ENCODE measurements around the gene SOHLH1. TPM values are rescaled to one million over a fixed set of nuclear protein-coding genes. Genes with fewer than 3 reads are reported as not detected.
"Not testable (repeated sequence)": the region's sequence is repeated elsewhere in the genome, so short reads cannot be mapped to it uniquely, and the experiment has no call there.

SOHLH1 gene
- total RNA-seq, 4 donors from 2014 or later: not detected

- no peak overlapping the region for H3K27ac ChIP-seq
- no peaks in the 10 kb centered on the region for H3K36me3 ChIP-seq
- DNase-seq: no peak
- no peaks in the 10 kb centered on the region for H3K4me1 ChIP-seq
- no peaks in the 10 kb centered on the region for H3K9me3 ChIP-seq
- no peak for TF ChIP-seq POLR2A (IDR thresholded peaks at IDR 0.05)
- TF ChIP-seq CTCF (IDR thresholded peaks at IDR 0.05): no peak
- no peaks in the 10 kb centered on the region for H3K27me3 ChIP-seq
- H3K4me3 ChIP-seq: no peak overlapping the region
Measured at GRCh38 chr9:135674977-135675376, 24.3 kb downstream of the SOHLH1 start.

DNA sequence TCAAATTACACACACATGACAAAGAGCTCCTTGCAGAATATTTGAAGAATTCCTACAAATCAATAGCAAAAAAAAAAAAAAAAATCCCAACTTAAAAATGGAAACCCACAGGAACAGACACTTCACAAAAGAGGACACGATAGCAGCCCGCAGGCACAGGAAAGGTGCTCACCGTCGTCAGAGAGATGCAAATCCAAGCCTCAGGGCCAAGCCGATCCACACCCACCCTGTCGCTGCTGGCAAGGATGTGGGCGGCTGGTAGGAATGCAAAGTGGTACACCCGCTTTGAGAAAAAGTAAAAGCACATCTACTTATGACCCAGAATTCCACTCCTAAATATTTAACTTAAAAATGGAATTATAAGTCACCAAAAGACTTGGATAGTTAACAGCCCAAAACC lies 25.3 kb downstream of the SOHLH1 start:
- Histone ChIP-seq H3K9me3 (no peaks in the 10 kb centered on the region), H3K27ac (no peak overlapping the region), H3K36me3 (no peaks in the 10 kb centered on the region), H3K4me3 (no peak overlapping the region), H3K4me1 (no peaks in the 10 kb centered on the region), H3K27me3 (no peaks in the 10 kb centered on the region)
- DNase-seq: no peak
- TF ChIP-seq POLR2A (IDR thresholded peaks at IDR 0.05): no peak
- TF ChIP-seq CTCF (IDR thresholded peaks at IDR 0.05): no peak

GRCh38 chr9:135672786-135673185 lies 26.5 kb downstream of the SOHLH1 start:
- H3K36me3 ChIP-seq, H3K9me3 ChIP-seq, H3K27ac ChIP-seq, H3K4me3 ChIP-seq, H3K4me1 ChIP-seq, DNase-seq, H3K27me3 ChIP-seq: not testable (repeated sequence)

DNA sequence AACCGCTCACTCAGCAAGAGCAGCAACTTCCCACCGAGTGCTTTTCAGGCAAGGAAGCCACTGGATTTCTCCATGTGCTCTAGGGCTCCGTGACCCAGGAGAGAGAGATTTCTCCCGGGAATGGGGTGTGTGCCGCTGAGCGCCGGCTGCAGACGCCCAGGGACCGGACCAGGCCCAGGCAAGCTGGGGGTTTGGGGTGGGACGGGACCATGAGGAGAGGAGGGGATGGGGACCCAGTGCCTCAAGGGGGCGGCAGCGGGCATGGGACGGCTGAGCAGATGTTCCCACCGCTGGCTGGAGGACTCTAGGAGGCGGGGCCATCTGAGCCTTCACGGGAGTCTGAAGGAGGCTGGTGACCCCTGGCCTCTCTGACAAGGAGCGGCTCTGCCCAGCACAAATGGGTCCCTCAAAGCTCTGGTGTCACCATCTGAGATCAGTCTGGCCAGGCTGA lies 27.7 kb downstream of the SOHLH1 start:
- Histone ChIP-seq H3K36me3 (no peaks in the 10 kb centered on the region), H3K9me3 (no peaks in the 10 kb centered on the region), H3K4me1 (no peaks in the 10 kb centered on the region), H3K27me3 (no peaks in the 10 kb centered on the region), H3K27ac (no peak overlapping the region), H3K4me3 (no peak overlapping the region)
- no peak for TF ChIP-seq POLR2A (IDR thresholded peaks at IDR 0.05)
- TF ChIP-seq CTCF (IDR thresholded peaks at IDR 0.05): no peak
- DNase-seq: peak in 1 of 3 donors; percentile 31

DNA sequence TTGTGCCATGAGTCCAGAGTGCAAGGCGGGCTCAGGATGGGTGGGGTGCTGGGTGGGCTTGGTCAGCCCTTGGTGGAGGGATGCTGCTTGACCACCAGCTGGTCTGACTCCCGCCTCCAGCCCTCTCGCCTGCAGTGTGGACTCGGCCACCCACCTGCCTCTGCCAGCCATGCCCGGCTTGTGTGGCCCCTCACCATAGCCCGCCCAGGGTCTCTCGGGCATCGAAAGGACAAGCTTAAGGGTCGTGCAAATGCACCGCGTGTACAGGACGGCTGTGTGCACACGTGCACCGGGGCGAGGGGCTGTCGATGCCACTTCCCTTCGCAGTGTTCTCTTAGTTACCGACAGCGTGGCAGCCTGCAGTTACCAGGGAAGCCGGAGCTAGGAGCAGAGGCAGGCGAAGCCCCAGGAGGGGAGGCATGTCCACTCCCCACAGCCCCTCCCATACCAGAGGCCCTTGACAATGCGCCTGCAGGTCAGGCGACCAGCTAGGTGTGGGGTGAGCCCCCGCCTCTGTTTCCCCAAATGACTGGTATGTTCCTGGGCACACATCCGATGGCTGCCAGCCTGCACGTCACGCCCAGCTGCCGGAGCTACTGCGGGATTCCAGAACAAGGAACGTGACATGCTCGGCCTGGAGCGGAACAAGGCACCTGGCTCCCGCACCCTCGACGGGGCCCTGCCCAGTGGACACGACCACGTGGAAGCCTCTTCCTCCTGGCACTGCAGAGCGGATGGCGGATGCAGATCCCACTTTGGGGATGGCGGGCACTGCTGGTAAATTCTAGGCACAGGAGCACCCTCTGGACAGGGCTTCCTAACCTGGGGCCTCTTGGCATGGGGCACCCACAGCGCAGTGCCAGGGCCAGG lies 28.3 kb downstream of the SOHLH1 start:
- no peaks in the 10 kb centered on the region for H3K4me1 ChIP-seq
- DNase-seq: peak in 1 of 3 donors; percentile 16
- no peak overlapping the region for H3K4me3 ChIP-seq
- H3K9me3 ChIP-seq: no peaks in the 10 kb centered on the region
- H3K27me3 ChIP-seq: no peaks in the 10 kb centered on the region
- no peaks in the 10 kb centered on the region for H3K36me3 ChIP-seq
- no peak for TF ChIP-seq CTCF (IDR thresholded peaks at IDR 0.05)
- no peak for TF ChIP-seq POLR2A (IDR thresholded peaks at IDR 0.05)
- no peak overlapping the region for H3K27ac ChIP-seq

- Histone ChIP-seq H3K36me3 (no peaks in the 10 kb centered on the region), H3K27me3 (no peaks in the 10 kb centered on the region), H3K4me1 (no peaks in the 10 kb centered on the region), H3K4me3 (no peak overlapping the region), H3K9me3 (no peaks in the 10 kb centered on the region), H3K27ac (no peak overlapping the region)
- TF ChIP-seq CTCF (IDR thresholded peaks at IDR 0.05) (no peak), POLR2A (IDR thresholded peaks at IDR 0.05) (no peak)
- peak in 2 of 3 donors; percentile 27 to 35 for DNase-seq
Measured at GRCh38 chr9:135669616-135670285, 29.5 kb downstream of the SOHLH1 start.

DNA sequence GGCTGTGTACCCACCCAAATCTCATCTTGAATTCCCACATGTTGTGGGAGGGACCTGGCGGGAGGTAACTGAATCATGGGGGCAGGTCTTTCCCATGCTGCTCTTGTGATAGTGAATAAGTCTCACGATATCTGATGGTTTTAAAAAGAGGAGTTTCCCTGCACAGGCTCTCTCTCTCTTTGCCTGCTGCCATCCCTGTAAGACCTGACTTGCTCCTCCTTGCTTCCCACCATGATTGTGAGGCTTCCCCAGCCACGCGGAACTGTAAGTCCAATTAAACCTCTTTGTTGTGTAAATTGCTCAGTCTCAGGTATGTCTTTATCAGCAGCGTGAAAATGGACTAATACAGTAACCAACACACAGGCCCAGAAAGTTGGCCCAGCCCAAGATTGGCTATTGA lies 30.3 kb downstream of the SOHLH1 start:
- not testable (repeated sequence) for H3K36me3 ChIP-seq, H3K4me3 ChIP-seq, H3K27ac ChIP-seq, H3K27me3 ChIP-seq, H3K9me3 ChIP-seq, DNase-seq, H3K4me1 ChIP-seq

Measured in Peyer's patch (tissue), 4 donors.